ENCODE measurements around the gene SRRD.
A peak's percentile ranks its signal among the peaks of the same experiment; 100 is the strongest.

Gene SRRD

GRCh38 chr22:26477341-26477731 lies 6.3 kb upstream of the SRRD start:
- DNase-seq (ENCODE audit: insufficient read length) = no peak
- TF ChIP-seq POLR2A (IDR thresholded peaks at IDR 0.05; ENCODE audit: low read depth, low read length) = no peak
- no peak for TF ChIP-seq POLR2AphosphoS5 (IDR thresholded peaks at IDR 0.05; ENCODE audit: low read depth, low read length)
- TF ChIP-seq TAF1 (IDR thresholded peaks at IDR 0.05; ENCODE audit: borderline replicate concordance, low read depth, low read length) = no peak
- FAIRE-seq = no peak

GRCh38 chr22:26479043-26479791 lies 4.5 kb upstream of the SRRD start:
- no peak for TF ChIP-seq POLR2A (IDR thresholded peaks at IDR 0.05; ENCODE audit: low read depth, low read length)
- TF ChIP-seq POLR2AphosphoS5 (IDR thresholded peaks at IDR 0.05; ENCODE audit: low read depth, low read length) = no peak
- TF ChIP-seq TAF1 (IDR thresholded peaks at IDR 0.05; ENCODE audit: borderline replicate concordance, low read depth, low read length) = no peak
- no peak for DNase-seq (ENCODE audit: insufficient read length)
- FAIRE-seq = peak; percentile 66

- FAIRE-seq = peak; percentile 24
- TF ChIP-seq TAF1 (IDR thresholded peaks at IDR 0.05; ENCODE audit: borderline replicate concordance, low read depth, low read length) (no peak), POLR2A (IDR thresholded peaks at IDR 0.05; ENCODE audit: low read depth, low read length) (no peak), POLR2AphosphoS5 (IDR thresholded peaks at IDR 0.05; ENCODE audit: low read depth, low read length) (no peak)
- no peak for DNase-seq (ENCODE audit: insufficient read length)
Measured at GRCh38 chr22:26479792-26480610, 3.7 kb upstream of the SRRD start.

GRCh38 chr22:26480611-26480932 lies 3.1 kb upstream of the SRRD start:
- DNase-seq (ENCODE audit: insufficient read length) (no peak), FAIRE-seq (no peak)
- no peak for TF ChIP-seq TAF1 (IDR thresholded peaks at IDR 0.05; ENCODE audit: borderline replicate concordance, low read depth, low read length)
- TF ChIP-seq POLR2AphosphoS5 (IDR thresholded peaks at IDR 0.05; ENCODE audit: low read depth, low read length) = no peak
- no peak for TF ChIP-seq POLR2A (IDR thresholded peaks at IDR 0.05; ENCODE audit: low read depth, low read length)

GRCh38 chr22:26481112-26481693 lies 2.5 kb upstream of the SRRD start:
- no peak for DNase-seq (ENCODE audit: insufficient read length)
- no peak for FAIRE-seq
- TF ChIP-seq POLR2AphosphoS5 (IDR thresholded peaks at IDR 0.05; ENCODE audit: low read depth, low read length) = no peak
- no peak for TF ChIP-seq TAF1 (IDR thresholded peaks at IDR 0.05; ENCODE audit: borderline replicate concordance, low read depth, low read length)

GRCh38 chr22:26481694-26482093 lies 2.0 kb upstream of the SRRD start:
- FAIRE-seq = peak; percentile 56
- no peak for DNase-seq (ENCODE audit: insufficient read length)
- TF ChIP-seq POLR2A (IDR thresholded peaks at IDR 0.05; ENCODE audit: low read depth, low read length) (no peak), TAF1 (IDR thresholded peaks at IDR 0.05; ENCODE audit: borderline replicate concordance, low read depth, low read length) (no peak), POLR2AphosphoS5 (IDR thresholded peaks at IDR 0.05; ENCODE audit: low read depth, low read length) (no peak)

GRCh38 chr22:26482161-26482560 lies 1.5 kb upstream of the SRRD start:
- DNase-seq (ENCODE audit: insufficient read length) (no peak), FAIRE-seq (no peak)
- TF ChIP-seq TAF1 (IDR thresholded peaks at IDR 0.05; ENCODE audit: borderline replicate concordance, low read depth, low read length) (no peak), POLR2A (IDR thresholded peaks at IDR 0.05; ENCODE audit: low read depth, low read length) (no peak), POLR2AphosphoS5 (IDR thresholded peaks at IDR 0.05; ENCODE audit: low read depth, low read length) (no peak)

GRCh38 chr22:26483043-26483438 lies 636 bp upstream of the SRRD start:
- DNase-seq (ENCODE audit: insufficient read length) = no peak
- TF ChIP-seq TAF1 (IDR thresholded peaks at IDR 0.05; ENCODE audit: borderline replicate concordance, low read depth, low read length) (no peak), POLR2A (IDR thresholded peaks at IDR 0.05; ENCODE audit: low read depth, low read length) (no peak), POLR2AphosphoS5 (IDR thresholded peaks at IDR 0.05; ENCODE audit: low read depth, low read length) (no peak)
- FAIRE-seq = no peak

- FAIRE-seq = no peak
- DNase-seq (ENCODE audit: insufficient read length) = no peak
- no peak for TF ChIP-seq POLR2AphosphoS5 (IDR thresholded peaks at IDR 0.05; ENCODE audit: low read depth, low read length)
- TF ChIP-seq TAF1 (IDR thresholded peaks at IDR 0.05; ENCODE audit: borderline replicate concordance, low read depth, low read length) = no peak
- TF ChIP-seq POLR2A (IDR thresholded peaks at IDR 0.05; ENCODE audit: low read depth, low read length) = no peak
Measured at GRCh38 chr22:26484360-26484706, 656 bp downstream of the SRRD start.

GRCh38 chr22:26485013-26485412 lies 1.3 kb downstream of the SRRD start:
- no peak for FAIRE-seq
- no peak for DNase-seq (ENCODE audit: insufficient read length)
- TF ChIP-seq POLR2AphosphoS5 (IDR thresholded peaks at IDR 0.05; ENCODE audit: low read depth, low read length) (no peak), TAF1 (IDR thresholded peaks at IDR 0.05; ENCODE audit: borderline replicate concordance, low read depth, low read length) (no peak), POLR2A (IDR thresholded peaks at IDR 0.05; ENCODE audit: low read depth, low read length) (no peak)

- FAIRE-seq (no peak), DNase-seq (ENCODE audit: insufficient read length) (no peak)
- TF ChIP-seq TAF1 (IDR thresholded peaks at IDR 0.05; ENCODE audit: borderline replicate concordance, low read depth, low read length) (no peak), POLR2A (IDR thresholded peaks at IDR 0.05; ENCODE audit: low read depth, low read length) (no peak), POLR2AphosphoS5 (IDR thresholded peaks at IDR 0.05; ENCODE audit: low read depth, low read length) (no peak)
Measured at GRCh38 chr22:26485806-26486390, 2.2 kb downstream of the SRRD start.
